Measurements from ENCODE around the gene SYCE1. TPM values are rescaled to one million over a fixed set of nuclear protein-coding genes. Genes with fewer than 3 reads are reported as not detected.

The SYCE1 gene
- total RNA-seq, 1 donor from 2014 or later, result 0.87 TPM

- H3K4me3 ChIP-seq, result no peak overlapping the region
- H3K4me1 ChIP-seq, result no peaks in the 10 kb centered on the region
- DNase-seq, result no peak
- no peak for TF ChIP-seq CTCF (IDR thresholded peaks at IDR 0.05)
- H3K36me3 ChIP-seq, result no peaks in the 10 kb centered on the region
- no peak for ATAC-seq
- intact Hi-C loops (cut with DNase I), result no loop called here
- peaks cover 4% of the 10 kb centered on the region for H3K27me3 ChIP-seq
- H3K9me3 ChIP-seq, result no peaks in the 10 kb centered on the region
- no peak overlapping the region for H3K27ac ChIP-seq
Observed at GRCh38 chr10:133536198-133536597, 29.2 kb downstream of the SYCE1 start.

- Histone ChIP-seq H3K9me3 (no peaks in the 10 kb centered on the region), H3K27ac (no peak overlapping the region), H3K4me3 (no peak overlapping the region), H3K4me1 (peaks cover 5% of the 10 kb centered on the region), H3K36me3 (no peaks in the 10 kb centered on the region), H3K27me3 (peaks cover 21% of the 10 kb centered on the region)
- ATAC-seq (no peak), DNase-seq (no peak)
- intact Hi-C loops (cut with DNase I), result no loop called here
- no peak for TF ChIP-seq CTCF (IDR thresholded peaks at IDR 0.05)
Observed at GRCh38 chr10:133534417-133534816, 31.0 kb downstream of the SYCE1 start.

DNA sequence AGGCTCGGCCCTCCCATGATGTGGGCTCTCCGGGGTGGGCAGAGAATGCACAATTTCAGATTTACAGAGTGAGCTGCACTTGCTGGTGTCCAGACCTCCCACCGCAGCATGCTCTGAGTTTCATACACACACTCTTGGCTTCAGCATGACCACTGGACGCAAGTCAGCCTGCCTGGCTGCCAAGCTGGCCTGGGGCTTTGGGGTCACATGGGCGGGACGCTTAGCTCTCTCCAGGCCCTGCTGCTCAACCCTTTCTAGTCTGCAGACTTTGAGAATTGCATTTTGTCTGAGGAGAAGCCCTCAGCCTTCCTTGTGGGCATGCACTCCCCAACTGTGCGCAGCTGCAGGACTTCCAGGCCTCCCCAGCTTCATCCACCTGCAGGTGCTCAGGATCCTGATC, 32.5 kb downstream of the SYCE1 start:
- no peak for TF ChIP-seq CTCF (IDR thresholded peaks at IDR 0.05)
- intact Hi-C loops (cut with DNase I), result no loop called here
- Histone ChIP-seq H3K27me3 (peaks cover 36% of the 10 kb centered on the region), H3K9me3 (no peaks in the 10 kb centered on the region), H3K4me1 (peaks cover 18% of the 10 kb centered on the region), H3K36me3 (no peaks in the 10 kb centered on the region), H3K27ac (no peak overlapping the region), H3K4me3 (no peak overlapping the region)
- DNase-seq, result no peak
- ATAC-seq, result no peak

DNA sequence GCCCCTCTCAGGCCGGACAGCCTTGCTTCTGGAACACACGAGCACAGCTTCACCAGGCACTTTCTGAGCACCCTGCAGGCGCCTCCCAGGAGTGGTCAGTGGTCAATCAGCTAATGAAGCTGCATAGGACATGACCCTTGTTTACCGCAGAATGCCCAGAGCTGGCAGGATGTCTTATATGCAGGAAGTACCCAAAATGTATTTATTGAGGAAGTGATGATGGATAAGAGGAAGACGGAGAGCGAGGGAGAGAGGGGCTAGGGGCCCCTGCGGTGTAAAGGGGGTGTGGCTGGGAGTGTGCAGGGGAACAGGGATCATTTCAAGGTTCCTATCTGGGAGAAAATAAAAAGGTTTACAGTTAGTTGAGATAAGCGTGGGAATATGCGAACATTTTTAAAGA, 34.9 kb downstream of the SYCE1 start:
- ATAC-seq (no peak), DNase-seq (no peak)

GRCh38 chr10:133529576-133529946, 35.8 kb downstream of the SYCE1 start:
- Histone ChIP-seq H3K4me1 (peaks cover 18% of the 10 kb centered on the region), H3K9me3 (no peaks in the 10 kb centered on the region), H3K4me3 (peak overlapping the region; percentile 26), H3K27me3 (peaks cover 58% of the 10 kb centered on the region), H3K27ac (no peak overlapping the region), H3K36me3 (no peaks in the 10 kb centered on the region)
- DNase-seq (no peak), ATAC-seq (no peak)
- intact Hi-C loops (cut with DNase I), result no loop called here
- no peak for TF ChIP-seq CTCF (IDR thresholded peaks at IDR 0.05)

More for the DNA sequence above, 34.9 kb downstream of the SYCE1 start:
- no peak for TF ChIP-seq CTCF (IDR thresholded peaks at IDR 0.05)
- Histone ChIP-seq H3K9me3 (no peaks in the 10 kb centered on the region), H3K4me3 (no peak overlapping the region), H3K27ac (no peak overlapping the region), H3K27me3 (peaks cover 58% of the 10 kb centered on the region), H3K36me3 (no peaks in the 10 kb centered on the region), H3K4me1 (peaks cover 18% of the 10 kb centered on the region)
- intact Hi-C loops (cut with DNase I), result no loop called here

Measured in upper lobe of right lung (tissue), 1 donor.